Globus pallidus (tissue), 1 donor: Measurements from ENCODE around the gene COG1.
A peak's percentile ranks its signal among the peaks of the same experiment; 100 is the strongest.

Experiments
- DNase-seq: peaks from one replicate; pipeline ENCODE4 v3.0.0-alpha.2; 2015; ENCODE audit warnings: low spot score

The COG1 gene

DNA sequence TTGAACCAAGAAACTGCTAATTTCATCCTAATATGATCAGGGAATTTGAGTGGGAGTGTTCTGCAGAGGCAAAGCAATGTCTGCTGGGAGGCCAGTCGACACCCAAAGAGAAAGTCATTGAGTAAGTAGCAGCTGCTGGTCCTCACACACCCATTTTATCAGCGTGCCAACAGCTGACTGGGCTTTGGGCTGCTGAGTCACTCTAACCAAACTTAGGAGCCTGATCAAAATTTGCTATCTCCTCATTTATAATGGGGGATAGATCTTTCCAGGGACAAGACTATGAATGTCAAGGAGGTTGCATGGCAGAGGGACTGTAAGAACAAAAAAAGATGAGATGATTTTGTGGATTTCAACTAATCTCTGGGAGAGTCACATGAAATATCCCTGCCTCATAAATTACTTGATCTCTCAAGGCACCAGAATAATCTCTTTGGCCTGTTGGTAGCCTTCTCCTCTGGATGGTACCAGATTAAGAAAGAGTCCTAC, 35.9 kb downstream of the COG1 start:
- peak; percentile 56 for DNase-seq

DNA sequence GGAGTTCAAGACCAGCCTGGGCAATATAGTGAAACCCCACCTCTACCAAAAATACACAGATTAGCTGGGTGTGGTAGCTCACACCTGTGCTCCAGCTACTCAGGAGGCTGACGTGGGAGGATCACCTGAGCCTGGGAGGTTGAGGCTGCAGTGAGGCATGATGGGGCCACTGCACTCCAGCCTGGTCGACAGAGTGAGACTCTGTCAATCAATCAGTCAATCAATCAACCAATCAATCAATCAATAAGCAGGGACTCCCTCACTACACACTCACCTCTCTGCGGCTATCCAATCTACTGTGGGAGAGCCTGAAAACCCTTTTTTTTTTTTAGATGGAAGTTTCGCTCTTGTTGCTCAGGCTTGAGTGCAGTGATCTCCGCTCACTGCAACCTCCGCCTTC, 37.2 kb downstream of the COG1 start:
- no peak for DNase-seq

DNA sequence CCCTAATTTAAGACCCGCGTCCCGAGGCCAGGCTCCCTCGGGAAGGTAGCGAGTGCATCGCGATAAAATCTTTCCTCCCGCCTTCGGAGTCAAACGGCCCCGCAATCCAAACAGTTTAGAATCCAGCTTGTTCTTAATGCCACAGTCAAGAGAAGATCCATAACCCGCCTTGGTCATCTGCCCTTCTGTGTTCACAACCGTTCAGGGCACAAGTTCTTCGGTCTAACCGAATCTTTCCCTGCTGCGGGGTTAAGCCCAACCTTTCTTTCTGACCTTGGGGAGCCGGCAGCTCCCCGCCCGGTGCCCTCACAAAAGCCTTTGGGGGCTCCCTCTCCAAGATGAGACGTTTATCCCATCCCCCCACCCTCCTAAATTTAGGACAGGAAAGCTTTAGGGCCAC, 38.5 kb downstream of the COG1 start:
- no peak for DNase-seq

DNA sequence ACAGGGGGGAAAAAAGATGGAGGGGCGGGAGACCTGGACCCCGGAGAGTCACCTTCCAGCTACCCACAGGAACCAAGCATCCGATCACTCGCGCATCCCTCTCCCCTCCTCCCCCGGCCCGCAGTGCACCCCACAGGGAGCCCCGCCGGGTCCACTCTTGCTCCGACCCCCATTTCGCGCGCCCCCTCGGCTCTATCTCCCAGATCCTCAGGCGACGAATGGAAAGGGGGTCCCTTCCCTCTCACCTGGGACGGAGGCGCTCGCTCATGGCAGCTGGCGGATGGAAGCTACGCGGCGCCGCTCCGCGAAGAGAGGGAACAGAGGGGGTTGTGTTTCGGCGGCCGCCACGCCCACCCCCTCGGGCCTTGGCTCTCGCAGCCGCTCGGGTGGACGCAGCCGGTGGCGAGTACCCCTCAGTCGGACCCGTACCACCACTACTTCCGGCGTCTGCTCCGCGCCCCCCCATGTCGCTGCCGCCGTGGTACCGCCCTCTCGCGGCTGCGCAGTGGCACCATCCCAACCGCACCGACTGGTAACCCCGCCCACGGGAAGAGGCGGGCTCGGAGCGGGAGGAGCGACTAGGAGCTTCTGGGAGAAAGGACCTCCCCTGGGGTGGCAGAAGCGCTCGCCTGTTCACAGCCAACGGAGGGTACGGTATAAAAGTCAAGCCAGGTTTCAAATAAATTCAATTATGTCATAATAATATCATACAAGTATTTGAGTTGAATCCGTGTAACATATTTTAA, 39.2 kb downstream of the COG1 start:
- peak; percentile 96 for DNase-seq

DNA sequence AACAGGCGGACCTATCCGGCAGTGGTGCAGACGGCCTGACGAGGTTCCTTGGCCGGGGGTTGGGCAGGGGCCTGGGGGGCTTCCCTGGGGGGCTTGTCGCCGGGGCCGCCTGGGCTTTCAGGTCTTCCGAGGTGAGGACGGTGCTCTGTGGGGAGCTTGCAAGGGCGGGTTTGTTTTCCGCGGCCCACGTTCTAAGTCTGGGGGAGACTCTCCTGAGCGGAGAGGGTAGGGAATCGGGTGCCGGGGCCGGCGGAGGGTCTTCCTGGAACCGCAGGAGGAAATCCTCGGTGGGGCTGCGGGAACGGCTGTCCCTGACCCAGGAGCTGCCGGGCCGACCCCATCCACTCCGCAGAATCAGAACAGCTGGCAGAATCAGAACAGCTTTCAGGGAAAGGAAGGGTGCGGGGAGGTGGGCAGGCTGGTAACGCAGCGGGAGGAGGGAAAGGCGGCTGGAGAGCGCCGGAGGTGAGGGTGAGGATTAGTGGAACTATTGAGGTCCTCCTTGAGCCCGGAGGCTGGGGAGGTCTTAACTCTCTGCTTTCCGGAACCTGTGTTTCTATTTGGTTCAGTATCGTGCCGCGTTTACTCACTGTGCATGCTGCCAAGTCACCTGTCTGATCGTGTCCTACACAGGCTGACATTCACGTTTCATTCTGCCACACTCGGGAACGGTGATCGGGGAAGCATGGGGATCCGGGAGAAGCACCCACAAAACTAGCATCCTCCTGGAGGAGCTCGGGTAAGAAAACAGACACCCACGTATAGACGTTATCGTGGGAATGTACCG, 39.9 kb downstream of the COG1 start:
- no peak for DNase-seq

DNA sequence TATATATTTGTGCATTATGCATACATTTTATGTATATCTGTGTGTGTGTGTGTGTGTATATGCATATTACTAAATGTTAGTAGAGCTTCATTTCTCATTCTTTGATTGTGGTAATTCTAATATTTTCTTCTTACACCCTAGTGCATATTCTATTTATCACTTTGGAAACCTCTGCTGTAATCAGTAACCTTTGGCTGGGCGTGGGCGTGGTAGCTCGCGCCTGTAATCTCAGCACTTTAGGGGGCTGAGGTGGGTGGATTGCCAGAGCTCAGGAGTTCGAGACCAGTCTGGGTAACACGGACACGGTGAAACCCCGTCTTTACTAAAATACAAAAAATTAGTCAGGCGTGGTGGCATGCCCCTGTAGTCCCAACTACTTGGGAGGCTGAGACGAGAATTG, 41.9 kb downstream of the COG1 start:
- DNase-seq = no peak

DNA sequence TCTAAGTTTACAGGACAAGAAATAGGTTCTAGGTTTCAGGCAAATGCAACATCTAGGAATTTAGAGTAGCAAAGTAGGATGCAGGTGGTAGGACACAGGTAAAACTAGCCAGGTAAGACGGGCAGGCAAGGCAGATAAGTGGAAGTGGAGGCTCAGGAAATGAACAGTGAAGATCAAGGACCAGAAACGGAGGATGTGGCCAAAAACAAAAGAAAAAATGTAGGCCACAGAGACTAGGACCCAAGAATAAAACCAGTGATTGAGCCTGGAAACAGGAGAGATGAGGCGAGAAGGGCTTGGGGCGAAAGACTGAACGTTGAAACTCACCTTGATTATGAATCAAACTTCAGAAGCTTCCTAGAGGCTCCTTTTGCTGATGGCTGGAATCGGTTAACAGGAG, 44.9 kb downstream of the COG1 start:
- no peak for DNase-seq

DNA sequence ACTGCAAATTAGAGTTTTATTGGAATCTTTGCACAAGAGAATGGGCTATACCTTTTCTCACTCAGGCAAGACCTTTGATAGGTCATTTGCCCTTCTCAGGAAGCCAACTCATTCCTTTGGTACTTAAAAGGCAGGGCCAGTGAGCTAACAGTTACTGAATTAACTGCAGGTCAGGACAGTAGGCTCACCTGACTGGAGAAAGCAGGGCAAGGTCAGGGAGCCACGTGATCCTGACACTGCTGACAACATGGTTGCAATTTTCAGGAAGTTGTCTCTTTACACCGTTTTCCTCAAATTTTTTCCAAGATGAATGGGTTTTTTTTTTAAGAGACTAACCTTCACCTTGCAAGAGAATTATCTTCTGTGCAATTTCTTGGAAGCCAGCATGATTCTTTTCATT, 47.7 kb downstream of the COG1 start:
- no peak for DNase-seq

DNA sequence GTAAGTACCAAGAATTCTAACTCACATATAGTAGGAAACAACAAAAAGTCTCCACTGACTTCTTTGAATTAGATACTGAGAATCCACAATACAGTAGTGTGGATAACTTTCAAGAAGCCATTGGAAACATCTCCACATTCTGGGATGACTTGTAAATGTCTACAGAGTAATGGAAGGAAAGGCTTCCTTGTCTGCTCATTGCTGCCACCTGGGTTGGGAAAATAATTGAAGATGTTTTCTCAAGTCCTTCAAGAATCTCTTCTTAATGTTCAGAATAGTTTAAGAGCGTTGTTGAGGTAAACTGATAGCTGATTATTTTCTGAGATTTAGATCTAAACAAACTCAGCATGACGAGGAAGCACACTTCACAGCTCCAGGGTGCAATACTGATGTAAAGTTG, 54.9 kb downstream of the COG1 start:
- no peak for DNase-seq

DNA sequence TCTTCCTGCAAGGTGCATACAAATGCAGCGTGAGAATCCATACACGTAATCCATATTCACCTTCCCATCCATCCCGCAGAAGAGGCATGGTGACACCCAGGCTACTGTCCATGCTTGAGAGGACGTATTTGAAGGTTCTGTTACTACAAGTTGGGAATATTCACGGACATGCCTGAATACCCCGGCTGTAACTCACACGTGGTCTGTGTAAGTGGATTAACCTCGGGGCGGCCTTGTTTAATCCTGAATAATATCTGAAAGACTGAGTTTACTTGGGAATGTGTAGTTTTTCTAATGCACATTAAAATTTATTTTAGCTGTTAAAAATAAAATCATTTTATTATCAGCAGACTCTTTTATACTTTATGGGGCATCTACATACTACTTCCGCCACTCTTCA, 55.7 kb downstream of the COG1 start:
- no peak for DNase-seq

DNA sequence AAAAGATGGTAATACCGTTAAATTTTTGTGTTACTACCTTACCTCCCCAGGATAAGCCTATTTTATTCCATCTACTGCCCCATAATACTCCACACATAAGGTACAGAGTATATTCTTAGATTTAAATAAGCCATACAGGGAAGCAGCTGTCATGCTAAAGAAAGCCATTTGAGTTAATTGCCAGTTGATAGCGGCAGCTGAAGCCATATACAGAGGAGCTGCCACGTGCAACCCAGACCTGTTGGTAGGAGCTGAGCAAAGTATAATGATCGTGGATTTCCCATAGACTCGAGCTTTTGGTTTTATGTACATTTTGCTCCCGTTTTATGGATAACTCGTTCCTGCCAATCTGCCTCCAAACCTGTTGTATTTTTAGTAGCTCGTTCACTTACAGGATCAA, 56.8 kb downstream of the COG1 start:
- DNase-seq = no peak

DNA sequence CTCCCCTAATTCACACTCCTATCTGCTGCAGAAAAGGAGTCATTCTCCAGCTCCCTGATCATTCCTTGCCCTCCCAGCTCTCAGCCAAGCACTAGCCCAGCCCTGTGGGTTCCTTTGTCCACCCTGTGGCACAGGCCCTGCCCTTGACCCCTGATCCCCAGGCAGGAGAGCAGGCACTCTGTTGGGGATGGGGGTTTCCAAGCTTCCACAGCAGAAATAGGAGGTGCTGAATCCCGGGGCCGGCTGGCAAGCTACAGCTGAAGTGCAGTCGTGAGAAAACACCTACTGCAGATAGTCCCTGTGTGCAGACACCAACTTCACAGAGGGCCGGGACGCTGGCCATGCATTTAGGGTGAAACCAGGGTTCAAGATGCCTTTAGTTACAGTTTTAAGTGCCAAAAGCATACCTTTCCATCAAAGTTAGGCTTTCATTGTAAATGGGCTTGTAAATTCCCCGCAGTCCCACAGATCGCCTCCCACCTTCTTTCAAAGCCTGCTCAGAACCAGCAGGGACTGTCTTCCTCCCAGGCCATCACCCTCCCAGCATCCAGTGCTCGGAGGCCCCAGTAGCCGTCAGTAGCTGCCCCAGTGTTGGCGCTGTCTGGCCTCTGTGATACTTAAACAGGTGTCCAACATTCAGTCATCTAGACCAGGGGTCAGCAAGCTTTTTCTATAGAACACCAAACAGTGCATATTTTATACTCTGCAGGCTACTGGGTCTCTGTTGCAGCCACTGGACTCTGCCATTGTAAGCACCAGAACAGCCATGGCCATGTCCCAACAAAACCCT, 58.2 kb downstream of the COG1 start:
- DNase-seq = no peak

DNA sequence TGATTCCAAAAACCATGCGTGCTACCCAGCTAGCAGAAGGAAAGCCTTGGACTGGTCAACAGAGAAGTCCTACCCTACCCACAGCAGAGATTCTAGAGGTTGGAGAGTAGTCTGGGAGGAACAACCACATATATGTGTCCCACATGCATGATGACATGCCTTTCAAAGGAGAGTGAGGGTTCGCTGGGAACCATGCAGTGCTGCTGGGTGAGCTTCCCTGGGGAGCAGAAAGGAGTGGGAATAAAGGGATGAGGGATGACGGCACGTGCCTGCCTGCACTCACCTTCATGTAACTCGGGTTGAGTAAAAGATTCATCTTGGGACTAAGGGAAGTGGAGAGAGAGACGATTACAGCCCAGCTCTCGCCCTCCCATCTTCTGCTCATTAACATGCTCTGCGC, 59.0 kb downstream of the COG1 start:
- no peak for DNase-seq

DNA sequence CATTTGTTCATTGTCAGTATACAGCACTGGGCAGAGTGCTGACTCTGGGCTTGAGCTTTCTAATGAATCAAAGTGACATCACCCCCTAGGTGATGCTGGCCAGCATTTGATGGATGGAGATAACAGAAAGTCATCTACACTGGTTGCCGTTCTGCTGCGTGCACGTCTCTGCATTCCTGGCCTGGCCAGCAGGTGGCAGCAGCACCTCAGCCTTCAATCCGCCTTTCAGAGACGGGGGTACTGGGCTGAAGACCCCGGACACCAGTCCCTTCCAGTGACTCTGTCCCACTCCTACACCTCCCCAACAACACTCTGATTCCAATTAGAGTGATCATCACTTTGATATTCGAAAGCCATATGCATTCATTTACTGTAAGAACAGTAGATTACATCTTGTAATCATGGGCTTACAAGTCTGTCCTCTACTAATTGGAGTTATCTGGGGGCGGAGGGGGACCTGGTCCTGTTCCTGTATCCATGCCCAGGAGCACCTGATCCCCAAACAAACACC, 62.9 kb downstream of the COG1 start:
- peak; percentile 60 for DNase-seq

DNA sequence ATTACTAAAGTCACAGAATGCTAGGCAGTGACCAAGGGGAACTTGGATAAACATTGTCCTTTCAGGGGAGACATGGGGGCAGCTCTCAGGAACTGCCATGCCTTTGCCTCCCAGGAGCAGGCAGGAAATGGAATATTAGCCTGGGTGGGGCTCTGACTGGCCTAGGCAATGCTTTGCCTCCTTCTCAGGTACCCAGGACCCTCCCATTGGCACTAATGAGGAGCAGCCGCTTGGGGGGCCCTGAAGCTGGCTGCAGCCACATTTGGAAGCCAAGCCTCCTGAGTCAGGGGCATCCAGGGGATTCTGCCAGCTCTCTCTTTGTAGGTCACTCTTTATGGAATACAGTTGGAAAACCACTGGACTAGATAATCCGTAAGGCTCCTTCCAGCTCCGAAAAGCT, 63.4 kb downstream of the COG1 start:
- DNase-seq = no peak

DNA sequence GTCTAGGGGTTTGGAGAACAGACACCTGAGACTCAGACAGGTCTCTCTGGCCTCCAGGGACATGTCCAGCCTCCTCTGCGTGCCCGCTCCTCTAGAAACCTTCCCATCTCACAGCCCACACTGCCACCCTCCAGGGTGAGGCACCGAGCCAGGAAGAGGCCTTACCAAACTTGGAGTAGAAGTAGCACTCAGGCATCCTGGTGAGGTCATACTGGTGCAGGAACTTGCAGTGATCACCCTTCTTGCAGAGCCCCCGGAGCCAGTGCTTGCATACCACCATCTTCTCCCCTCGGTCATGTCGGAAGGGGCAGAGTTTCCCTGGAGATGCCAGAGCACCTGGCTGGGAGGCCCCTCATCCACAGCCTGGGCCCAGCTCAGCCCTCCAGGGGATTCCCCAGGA, 64.7 kb downstream of the COG1 start:
- no peak for DNase-seq
